Stimulated activated CD8-positive, alpha-beta memory T cell treated with anti-CD3 and anti-CD28 coated beads, Interleukin-15, amount 100 ng/mL, for 24 hours (primary cell): ENCODE measurements around the gene NR4A1.

Source experiments
- DNase-seq: peaks from one replicate; pipeline ENCODE4 v3.0.0-alpha.2; 2020; ENCODE audit warnings: low read depth

NR4A1 gene

DNA sequence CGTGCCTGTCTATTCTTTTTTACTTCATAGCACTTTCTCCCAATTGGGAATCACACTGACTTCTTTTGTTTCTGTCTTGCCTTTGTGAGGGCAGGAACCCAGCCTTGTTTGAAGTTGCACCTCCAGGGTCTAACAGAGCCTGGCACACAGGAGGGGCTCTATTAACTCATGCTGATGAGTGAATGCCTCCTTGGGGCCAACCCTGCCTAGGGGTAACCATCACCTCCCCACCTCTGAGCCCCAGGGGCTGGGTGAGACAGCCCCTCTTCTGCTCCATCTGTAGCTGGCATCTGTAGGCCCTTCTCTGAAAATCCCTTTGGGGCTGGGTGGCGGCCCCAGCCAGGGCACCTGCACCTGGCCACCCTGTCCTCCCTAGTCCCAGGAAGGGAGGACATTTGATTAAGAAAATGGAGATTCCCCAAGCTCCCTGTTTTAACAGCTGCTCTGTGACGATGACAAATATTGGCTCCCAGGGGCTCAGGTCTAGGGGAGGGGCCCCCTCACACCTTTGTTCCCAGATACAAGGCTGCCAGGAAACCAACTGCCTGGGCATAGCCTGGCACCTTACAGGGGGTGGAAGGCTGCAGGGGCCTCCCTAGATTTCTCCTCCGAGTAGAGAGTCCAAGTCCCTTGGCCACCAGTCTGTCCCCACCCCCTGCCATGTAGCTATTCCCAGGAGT, 32.7 kb upstream of the NR4A1 start:
- DNase-seq = no peak

GRCh38 chr12:52019113-52019770, 32.0 kb upstream of the NR4A1 start:
- DNase-seq = no peak

DNA sequence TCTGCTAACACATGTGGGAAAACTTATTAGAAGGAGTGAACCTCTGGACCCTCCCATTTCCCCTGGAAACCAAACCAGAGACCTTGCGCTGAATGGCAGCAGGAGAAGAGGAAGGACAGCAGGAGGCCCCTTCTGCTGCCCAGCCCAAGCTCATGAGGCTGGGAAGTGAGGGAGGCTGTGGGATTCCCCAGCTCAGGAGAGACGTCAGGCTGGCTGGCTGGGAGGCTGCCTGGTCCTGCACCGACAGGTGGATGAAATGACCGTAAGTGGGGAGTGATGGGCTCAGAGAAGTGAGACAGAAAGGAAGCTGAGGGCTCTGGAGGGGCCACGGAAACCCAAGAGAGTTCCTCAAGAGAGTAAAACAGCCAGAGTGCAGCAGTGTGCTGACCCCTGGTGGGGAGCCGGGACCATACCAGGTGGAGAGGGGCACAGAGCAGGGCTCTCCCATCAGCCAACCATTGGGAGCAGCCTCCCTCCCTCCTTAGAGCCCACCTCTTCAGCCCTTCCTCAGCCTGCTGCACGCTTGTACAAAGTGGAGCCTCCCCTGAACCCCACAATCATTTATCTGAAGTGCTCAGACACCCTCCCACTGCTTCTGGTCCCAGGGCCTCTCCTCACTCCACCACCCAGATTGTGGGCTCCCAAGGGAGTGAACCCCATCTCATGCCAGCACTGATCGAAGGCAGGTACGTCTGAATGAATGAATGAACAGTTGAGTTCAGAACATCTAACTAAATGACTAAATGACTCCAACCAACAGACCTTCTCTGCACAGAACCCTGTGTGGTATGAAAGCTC, 30.5 kb upstream of the NR4A1 start:
- DNase-seq = no peak

DNA sequence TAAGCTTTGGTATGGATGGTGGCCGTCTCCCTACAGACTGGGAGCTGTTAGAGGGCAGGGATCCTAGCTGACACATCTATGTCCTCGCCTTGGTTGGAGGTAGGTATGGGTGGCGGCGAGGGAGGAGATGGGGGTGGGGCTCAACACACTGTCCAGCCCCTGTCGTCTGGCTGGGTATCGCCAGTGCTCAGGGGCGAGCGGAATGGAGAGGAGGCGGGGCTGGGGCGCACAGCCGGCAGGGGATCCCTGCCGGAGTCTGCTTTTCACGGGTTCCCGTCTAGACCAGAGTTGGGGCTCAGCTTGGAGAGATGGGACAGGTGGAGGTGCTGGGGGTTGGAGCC, 28.4 kb upstream of the NR4A1 start:
- no peak for DNase-seq

GRCh38 chr12:52023182-52023975, 27.9 kb upstream of the NR4A1 start:
- peak; percentile 90 for DNase-seq

DNA sequence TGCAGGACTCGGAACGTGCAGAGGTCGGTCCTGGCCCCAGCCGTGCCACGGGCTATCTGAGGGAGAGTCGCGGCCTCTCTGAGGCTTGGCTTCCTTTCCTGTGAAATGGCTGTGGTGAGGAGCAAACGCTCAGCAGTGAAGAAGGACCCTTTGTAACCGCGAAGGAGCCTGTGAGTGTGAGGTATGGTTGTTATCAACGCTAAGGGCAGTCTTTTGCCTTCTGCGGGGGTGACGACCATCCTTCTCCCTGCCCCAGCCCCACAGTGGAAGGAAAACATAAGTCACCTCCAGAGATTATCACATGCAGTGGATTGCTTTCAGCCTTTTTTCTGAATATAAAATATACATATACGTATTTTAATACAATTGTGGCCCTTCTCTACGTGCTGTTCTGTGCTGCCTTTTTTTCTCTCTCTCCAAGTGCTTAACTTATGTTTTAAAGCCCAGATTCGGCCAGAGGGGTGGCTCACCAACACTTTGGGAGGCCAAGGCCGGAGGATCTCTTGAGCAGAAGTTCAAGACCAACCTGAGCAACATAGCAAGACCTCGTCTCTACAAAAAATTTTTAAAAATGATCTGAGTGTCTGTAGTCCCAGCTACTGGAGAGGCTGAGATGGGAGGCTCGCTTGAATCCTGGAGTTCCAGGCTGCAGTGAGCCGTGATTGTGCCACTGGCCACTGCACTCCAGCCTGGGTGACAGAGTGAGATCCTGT, 27.1 kb upstream of the NR4A1 start:
- no peak for DNase-seq

- no peak for DNase-seq
Measured at GRCh38 chr12:52024845-52025230, 26.4 kb upstream of the NR4A1 start.

GRCh38 chr12:52026263-52026662, 25.0 kb upstream of the NR4A1 start:
- no peak for DNase-seq

DNA sequence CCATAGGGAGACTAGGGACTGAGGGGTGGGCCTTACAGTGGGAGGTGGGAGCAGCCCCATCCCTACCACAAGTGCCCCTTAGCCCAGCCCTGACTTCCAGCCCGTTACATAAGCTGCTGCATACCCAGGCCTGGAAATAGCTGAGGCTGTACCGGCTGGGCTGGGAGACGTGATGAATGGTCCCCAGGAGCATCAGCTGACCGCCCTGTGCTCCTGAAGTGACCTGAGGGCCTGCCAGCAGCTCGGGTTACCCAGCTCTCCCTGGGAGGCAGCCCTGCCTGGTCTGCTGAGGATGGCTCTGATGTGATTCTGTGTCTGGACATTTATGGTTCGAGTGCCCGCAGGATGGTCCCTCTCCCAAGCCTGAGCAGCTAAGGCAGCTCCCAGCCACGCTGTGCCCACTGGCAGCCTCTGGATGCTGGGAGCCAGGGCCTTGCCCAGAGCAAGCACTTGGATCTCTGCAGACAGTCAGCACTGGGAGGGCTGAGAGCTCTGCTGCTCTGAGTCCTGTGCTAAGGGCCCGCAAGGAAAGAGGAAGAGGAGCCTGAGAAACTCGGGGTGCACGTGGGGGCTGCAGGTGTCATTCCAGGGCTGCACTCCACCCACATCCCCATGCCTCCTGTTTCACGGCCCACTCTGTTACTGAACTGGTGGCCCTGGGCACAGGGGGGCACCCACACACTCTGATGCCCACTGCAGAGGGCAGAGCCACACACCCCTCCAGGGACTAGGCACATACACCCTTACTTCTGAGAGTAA, 24.0 kb upstream of the NR4A1 start:
- DNase-seq = no peak

- no peak for DNase-seq
Measured at GRCh38 chr12:52029685-52030084, 21.6 kb upstream of the NR4A1 start.

- no peak for DNase-seq
Measured at GRCh38 chr12:52032446-52032803, 18.8 kb upstream of the NR4A1 start.

DNA sequence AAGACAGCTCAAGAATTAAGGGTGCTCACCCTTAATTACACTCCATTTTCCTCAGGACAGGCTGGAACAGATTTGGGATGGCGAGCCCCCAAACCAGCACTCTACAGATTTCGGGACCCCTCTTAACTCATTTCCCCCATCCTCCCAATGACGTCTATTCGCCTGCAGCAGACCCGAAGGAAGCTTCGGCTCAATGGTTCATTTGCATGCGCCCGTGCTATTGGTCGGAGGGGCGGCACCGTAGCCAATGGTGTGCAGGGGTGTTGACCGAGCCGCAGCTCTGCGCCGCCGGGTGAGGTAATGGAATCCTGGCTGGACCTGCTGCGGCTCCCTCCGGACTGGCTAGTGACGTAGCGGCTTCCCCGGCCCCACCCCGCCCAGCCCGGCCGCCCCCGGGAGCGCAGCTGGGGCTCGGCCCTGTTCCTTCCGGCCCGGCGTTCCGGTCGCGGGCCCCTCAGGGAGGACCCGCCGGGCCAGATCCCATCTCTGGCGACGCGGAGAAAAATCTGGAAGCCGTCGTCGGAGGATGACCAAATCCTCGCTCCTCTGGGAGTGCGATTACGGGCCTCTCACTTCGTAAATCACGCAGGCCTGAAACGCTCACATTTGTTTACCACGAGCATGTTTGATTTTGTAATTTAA, 18.3 kb upstream of the NR4A1 start:
- DNase-seq = peak; percentile 59

- no peak for DNase-seq
Measured at GRCh38 chr12:52033446-52034140, 17.6 kb upstream of the NR4A1 start.

- no peak for DNase-seq
Measured at GRCh38 chr12:52035190-52035589, 16.1 kb upstream of the NR4A1 start.

DNA sequence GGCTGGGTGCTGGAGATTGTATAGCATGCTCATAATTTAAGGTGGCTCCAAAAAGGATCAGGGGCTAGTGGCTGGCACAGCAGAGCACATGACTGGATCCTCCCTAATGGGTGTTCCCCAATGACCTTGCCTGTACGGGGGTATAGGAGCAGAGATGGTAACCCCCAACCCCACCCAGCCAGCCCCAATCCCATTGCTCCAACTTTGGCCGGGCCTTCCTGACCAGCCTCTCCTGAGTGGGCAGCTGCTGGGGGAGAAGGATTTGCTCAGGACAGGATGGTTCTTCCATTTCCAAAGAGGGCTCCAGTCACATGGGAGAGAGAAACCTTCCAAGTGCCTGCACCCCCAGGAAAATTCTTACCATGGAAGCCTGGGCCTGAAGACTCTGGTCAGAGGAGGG, 15.3 kb upstream of the NR4A1 start:
- DNase-seq = no peak

DNA sequence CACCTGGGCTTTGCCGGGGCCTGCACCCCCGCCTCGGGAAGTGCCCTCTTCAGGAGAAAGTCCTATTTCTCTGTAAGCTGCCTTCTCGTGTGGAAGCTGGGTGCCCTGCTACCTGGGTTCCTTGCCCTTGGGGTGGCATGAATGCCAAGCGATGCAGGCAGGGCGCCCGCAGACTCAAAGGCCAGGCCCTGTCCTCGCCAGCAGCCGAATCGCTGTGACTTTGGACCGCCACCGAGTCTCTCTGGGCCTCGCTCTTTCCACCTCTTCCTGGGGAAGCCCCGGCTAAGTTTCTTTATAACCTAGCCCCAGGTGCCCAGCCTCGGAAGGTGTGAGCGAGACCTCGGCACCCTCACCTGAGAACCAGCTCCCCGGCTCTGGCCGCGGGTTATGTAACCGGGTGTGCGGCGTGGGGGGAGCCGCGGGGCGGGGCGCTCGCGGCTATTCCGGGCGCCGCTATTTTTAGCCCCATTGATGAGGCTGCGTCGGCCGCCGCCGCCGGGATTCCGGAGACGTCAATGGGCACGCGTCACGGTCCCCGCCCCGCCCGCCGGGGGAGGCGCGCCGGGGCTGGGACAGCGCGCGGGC, 14.6 kb upstream of the NR4A1 start:
- DNase-seq = peak; percentile 56

DNA sequence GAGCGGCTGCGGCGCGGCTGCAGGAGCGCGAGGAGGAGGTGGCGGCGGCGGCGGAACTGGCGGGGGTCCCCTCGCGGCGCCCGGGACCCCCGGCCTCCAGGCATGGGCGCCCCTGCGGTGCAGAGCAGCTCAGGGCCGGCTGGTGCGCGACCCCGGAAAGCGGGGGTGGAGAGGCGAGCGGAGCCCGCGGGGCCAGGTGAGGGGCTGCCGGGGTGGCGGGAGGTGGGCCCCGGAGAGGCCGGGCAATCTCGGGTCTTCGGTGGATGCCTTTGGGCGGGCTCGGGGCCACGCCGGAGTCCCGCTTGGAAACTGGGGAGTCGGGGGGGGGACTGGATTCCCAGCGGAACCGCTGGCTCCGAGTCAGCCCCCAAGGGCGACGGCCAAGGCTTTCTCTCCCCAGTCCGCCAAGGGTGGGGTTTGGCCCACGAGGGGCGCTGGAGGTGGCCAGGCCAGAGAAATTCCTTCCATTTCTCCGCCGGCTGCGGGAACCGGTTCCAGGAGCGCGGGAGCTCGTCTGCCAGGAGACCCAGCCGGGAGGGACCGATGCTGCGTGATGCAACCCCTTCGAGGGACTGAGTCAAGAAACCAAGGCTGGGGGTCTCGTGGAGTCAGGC, 13.9 kb upstream of the NR4A1 start:
- no peak for DNase-seq

DNA sequence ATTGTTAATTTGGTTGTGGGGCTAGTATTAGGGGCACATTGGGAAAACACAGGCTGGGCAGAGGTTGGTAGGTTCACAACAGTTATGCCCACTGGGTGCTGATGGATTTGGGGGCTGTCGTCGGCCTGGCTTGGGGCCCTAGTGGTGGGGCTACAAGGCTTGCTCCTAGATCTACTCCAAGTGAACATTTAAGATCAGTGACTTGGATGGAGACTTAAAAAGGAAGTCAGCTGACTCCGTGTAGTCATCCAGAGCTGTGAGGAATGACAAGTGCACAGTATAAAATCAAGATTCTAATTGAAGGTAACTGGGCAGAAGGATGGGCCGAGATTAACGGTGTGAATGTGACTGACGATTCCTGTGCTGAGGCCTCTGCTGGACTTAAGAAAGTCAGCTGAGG, 12.8 kb upstream of the NR4A1 start:
- no peak for DNase-seq

DNA sequence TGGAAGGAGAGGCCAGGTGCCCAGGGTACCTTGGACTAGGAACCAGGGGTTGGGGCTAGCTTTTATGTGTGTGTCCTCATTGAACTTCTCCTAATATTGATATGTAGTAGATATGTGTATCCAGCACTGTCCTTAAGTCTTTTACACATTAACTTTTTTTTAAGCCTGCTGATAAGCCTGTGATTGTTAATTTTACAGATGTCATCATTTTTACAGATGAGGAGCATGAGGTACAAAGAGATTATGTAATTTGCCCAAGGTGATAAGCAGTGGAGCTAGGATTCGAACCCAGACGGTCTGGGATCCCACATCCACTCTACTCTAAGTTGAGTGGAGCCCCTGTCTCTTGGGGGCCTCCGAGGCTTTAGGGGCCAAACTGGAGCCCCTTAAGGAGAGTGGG, 10.2 kb upstream of the NR4A1 start:
- no peak for DNase-seq
